MCF 10A (cell line): Measurements from ENCODE around the gene TERB1. TPM values are rescaled to one million over a fixed set of nuclear protein-coding genes. Genes with fewer than 3 reads are reported as not detected.
A peak's percentile ranks its signal among the peaks of the same experiment; 100 is the strongest.

ENCODE experiments used
- BruUV-seq: library from RNA; stranded (reverse); fragments of 400-500 nt; replicated peaks from 2 replicates; lab custom pipeline; 2021; lab: Mats Ljungman, UMichigan
- CTCF ChIA-PET: fragments of 300-600 bp; sonication (Branson Sonifier 250); formaldehyde crosslinking; extraction: SDS; loops from one replicate; lab custom pipeline; 2021; ENCODE audit warnings: antibody characterized with exemption, inconsistent platforms; lab: Yijun Ruan, JAX
- POLR2A ChIA-PET: fragments of 300-600, 350-650 bp; sonication (Branson Sonifier 250); formaldehyde crosslinking; extraction: SDS; loops from one replicate; lab custom pipeline; 2020; ENCODE audit warnings: antibody characterized with exemption, inconsistent platforms; lab: Yijun Ruan, JAX
- DNase-seq: peaks from one replicate; pipeline ENCODE4 v3.0.0-alpha.2; 2018; ENCODE audit not compliant: unreplicated experiment
- H3K27ac Mint-ChIP-seq: one replicate; pipeline ENCODE4 v1.8.0; 2022; ENCODE audit warnings: mild to moderate bottlenecking, low read depth, mixed read lengths; ENCODE audit not compliant: unreplicated experiment
- H3K27me3 Mint-ChIP-seq: one replicate; pipeline ENCODE4 v1.8.0; 2022; ENCODE audit warnings: mixed read lengths; ENCODE audit not compliant: insufficient read depth, unreplicated experiment
- H3K36me3 Mint-ChIP-seq: one replicate; pipeline ENCODE4 v1.8.0; 2022; ENCODE audit warnings: mild to moderate bottlenecking, moderate library complexity, mixed read lengths; ENCODE audit not compliant: insufficient read depth, unreplicated experiment
- H3K4me1 Mint-ChIP-seq: one replicate; pipeline ENCODE4 v1.8.0; 2022; ENCODE audit warnings: mixed read lengths; ENCODE audit not compliant: insufficient read depth, unreplicated experiment
- H3K4me3 Mint-ChIP-seq: one replicate; pipeline ENCODE4 v1.8.0; 2022; ENCODE audit warnings: mild to moderate bottlenecking, moderate library complexity, mixed read lengths; ENCODE audit not compliant: unreplicated experiment
- H3K9me3 Mint-ChIP-seq: one replicate; pipeline ENCODE4 v1.8.0; 2022; ENCODE audit warnings: mixed read lengths; ENCODE audit not compliant: unreplicated experiment
- CTCF ChIP-seq: fragments of 200-600 bp; IDR thresholded peaks from one replicate; pipeline ENCODE4 v1.8.0; 2022; ENCODE audit warnings: antibody characterized with exemption, mild to moderate bottlenecking; ENCODE audit not compliant: unreplicated experiment
- intact Hi-C: fragments of 100-400 bp; cut with micrococcal nuclease; formaldehyde crosslinking; loops from 2 replicates; pipeline ENCODE4 v1.14.1; 2022
- total RNA-seq: library from RNA; stranded (reverse); gene quantifications from 2 replicates; pipeline ENCODE4 v1.2.3, GENCODE V29; 2022

The TERB1 gene
- total RNA-seq, 1 experiment from 2014 or later = 0.26 TPM

- BruUV-seq = TSS peak; percentile 47
- intact Hi-C loops = loop anchor here (2.0 to 10.0 kb wide), 2 partner anchors 79 to 337 kb away; no protein-coding TSS in a partner anchor
- Mint-ChIP-seq H3K36me3 (peaks cover 87% of the 10 kb centered on the region), H3K4me3 (peak overlapping the region; percentile 35), H3K27me3 (no peaks in the 10 kb centered on the region), H3K27ac (peak overlapping the region; percentile 66), H3K9me3 (no peaks in the 10 kb centered on the region), H3K4me1 (peaks cover 32% of the 10 kb centered on the region)
- POLR2A ChIA-PET = interaction anchor here (0.6 to 3.5 kb wide), 6 partner anchors 9 to 126 kb away, joined by 3 to 38 read pairs (median 6); partner anchors contain the start of gene DYNC1LI2
- CTCF ChIA-PET = interaction anchor here (0.6 to 7.4 kb wide), 11 partner anchors 8 to 337 kb away, joined by 3 to 71 read pairs (median 8); partner anchors contain the start of genes DYNC1LI2 and NAE1
- DNase-seq = no peak
- no peak for TF ChIP-seq CTCF
Measured at GRCh38 chr16:66741950-66742808, 59.2 kb downstream of the TERB1 start.

- DNase-seq = peak; percentile 91
- ChIA-PET POLR2A (interaction anchor here (0.6 to 3.5 kb wide), 9 partner anchors 10 to 139 kb away, joined by 3 to 38 read pairs (median 4); partner anchors contain the start of genes DYNC1LI2 and PDP2), CTCF (interaction anchor here (0.9 to 7.4 kb wide), 13 partner anchors 9 to 133 kb away, joined by 3 to 71 read pairs (median 8); partner anchors contain the start of genes DYNC1LI2 and NAE1)
- H3K9me3 Mint-ChIP-seq = no peaks in the 10 kb centered on the region
- peak overlapping the region; percentile 35 for H3K4me3 Mint-ChIP-seq
- no peak for TF ChIP-seq CTCF
- H3K36me3 Mint-ChIP-seq = peaks cover 84% of the 10 kb centered on the region
- H3K4me1 Mint-ChIP-seq = peaks cover 32% of the 10 kb centered on the region
- H3K27ac Mint-ChIP-seq = peak overlapping the region; percentile 66
- intact Hi-C loops = loop anchor here (2.0 to 10.0 kb wide), 2 partner anchors 79 to 337 kb away; no protein-coding TSS in a partner anchor
- no peaks in the 10 kb centered on the region for H3K27me3 Mint-ChIP-seq
- BruUV-seq = TSS peak; percentile 40
Measured at GRCh38 chr16:66741169-66741900, 60.0 kb downstream of the TERB1 start.

DNA sequence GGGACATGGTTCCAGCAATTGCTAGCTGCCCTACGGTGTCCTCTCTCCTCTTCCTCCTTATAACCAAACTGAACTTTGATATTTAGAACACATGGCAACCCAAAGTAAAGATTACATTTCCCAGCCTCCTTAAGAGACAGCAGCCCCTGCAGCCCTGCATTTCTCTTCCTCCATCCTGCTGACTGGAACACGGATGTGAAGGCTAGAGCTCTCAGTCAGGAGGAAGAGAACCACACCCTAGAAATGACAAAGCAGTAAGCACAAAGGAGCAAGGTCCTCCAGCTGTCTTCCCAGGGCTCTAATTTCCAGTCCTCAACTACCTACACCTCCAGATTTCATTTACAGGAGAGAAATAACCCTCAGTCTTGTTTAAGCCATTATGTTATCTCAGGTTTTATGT lies 60.9 kb downstream of the TERB1 start:
- BruUV-seq = no TSS peak
- POLR2A ChIA-PET = interaction anchor here (0.6 to 3.5 kb wide), 8 partner anchors 11 to 315 kb away, joined by 3 to 38 read pairs (median 4); partner anchors contain the start of genes DYNC1LI2 and PDP2
- H3K9me3 Mint-ChIP-seq = no peaks in the 10 kb centered on the region
- intact Hi-C loops = loop anchor here (2.0 to 10.0 kb wide), 2 partner anchors 78 to 336 kb away; no protein-coding TSS in a partner anchor
- H3K27me3 Mint-ChIP-seq = no peaks in the 10 kb centered on the region
- H3K4me1 Mint-ChIP-seq = peaks cover 32% of the 10 kb centered on the region
- H3K27ac Mint-ChIP-seq = peak overlapping the region; percentile 66
- CTCF ChIA-PET = interaction anchor here (0.7 to 7.4 kb wide), 12 partner anchors 9 to 182 kb away, joined by 3 to 71 read pairs (median 8); partner anchors contain the start of genes DYNC1LI2 and NAE1
- H3K4me3 Mint-ChIP-seq = no peak overlapping the region
- peaks cover 86% of the 10 kb centered on the region for H3K36me3 Mint-ChIP-seq
- TF ChIP-seq CTCF = no peak
- no peak for DNase-seq
